NCI-H774 (cell line): ENCODE data around the gene HNF4A.
A peak's percentile ranks its signal among the peaks of the same experiment; 100 is the strongest.
"Not testable (repeated sequence)": the region's sequence is repeated elsewhere in the genome, so short reads cannot be mapped to it uniquely, and the experiment has no call there.

Experiments used
- DNase-seq: peaks from one replicate; lab custom pipeline; 2025; lab: John Stamatoyannopoulos, UW

The HNF4A gene

DNA sequence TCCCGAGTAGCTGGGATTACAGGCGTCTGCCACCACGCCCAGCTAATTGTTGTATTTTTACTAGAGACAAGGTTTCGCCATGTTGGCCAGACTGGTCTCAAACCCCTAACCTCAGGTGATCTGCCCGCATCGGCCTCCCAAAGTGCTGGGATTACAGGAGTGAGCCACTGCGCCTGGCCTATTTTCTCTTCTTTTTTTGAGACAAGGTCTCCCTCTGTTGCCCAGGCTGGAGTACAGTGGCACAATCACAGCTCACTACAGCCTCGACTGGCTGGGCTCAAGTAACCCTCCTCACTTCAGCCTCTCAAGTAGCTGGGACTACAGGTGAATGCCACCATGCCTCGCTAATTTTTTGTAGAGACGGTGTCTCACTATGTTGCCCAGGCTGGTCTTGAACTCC, 9.6 kb upstream of the HNF4A start:
- DNase-seq, result not testable (repeated sequence)

DNA sequence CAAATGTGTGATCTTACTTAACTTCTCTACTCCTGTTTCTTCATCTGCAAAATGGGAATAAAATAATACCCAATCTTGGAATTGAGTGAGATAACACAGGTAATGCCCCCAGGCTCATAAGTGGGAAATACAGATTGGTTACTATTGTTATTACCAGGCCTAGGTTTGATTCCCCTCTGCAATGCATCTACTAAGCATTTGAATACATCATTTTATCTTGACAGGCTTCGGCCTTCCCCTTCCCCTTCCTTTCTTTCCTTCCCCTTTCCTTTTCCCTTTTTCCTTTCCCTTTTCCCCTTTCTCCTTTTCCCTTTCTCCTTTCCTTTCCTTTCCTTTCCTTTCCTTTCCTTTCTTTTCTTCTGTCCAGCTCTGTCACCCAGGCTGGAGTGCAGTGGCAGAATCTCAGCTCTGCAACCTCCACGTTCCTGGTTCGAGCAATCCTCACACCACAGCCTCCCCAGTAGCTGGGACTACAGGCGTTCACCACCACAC, 7.3 kb upstream of the HNF4A start:
- DNase-seq, result no peak

DNA sequence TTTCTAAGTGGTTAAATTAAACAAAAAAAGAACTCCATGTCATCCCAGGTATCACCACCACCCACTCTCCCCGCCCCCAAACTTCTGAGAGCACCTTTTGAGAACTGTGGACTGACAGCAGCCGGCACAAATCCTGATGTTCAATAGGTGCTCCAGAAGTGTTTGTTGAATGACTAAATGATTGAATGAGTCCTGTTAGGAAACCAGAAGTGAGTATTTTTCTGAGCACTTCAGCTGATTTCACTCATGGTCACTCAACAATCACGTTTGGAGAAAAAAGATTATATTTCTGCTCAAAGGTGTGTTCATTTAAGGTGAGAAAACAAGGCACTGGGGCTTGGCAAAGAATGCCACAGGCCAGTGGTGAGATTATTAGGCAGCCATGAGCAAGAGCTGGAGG, 6.2 kb upstream of the HNF4A start:
- no peak for DNase-seq

DNA sequence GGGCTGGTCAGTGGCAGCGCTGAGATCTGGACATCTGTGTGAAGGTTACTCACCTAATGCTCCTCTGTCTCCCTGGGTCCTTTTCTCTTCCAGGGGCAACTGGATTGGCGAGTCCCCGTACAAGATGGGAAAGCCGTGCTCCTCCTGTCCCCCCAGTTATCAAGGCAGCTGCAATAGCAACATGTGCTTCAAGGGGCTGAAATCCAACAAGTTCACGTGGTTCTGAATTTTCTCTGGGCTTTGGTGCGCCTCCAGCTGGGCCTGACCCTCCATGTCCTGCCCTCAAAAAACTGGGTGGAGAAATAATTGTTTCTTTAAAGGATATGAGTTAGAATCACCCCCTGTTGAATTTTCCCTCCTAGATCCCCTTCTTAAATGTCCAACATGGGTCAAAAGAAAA, 4.9 kb upstream of the HNF4A start:
- no peak for DNase-seq

DNA sequence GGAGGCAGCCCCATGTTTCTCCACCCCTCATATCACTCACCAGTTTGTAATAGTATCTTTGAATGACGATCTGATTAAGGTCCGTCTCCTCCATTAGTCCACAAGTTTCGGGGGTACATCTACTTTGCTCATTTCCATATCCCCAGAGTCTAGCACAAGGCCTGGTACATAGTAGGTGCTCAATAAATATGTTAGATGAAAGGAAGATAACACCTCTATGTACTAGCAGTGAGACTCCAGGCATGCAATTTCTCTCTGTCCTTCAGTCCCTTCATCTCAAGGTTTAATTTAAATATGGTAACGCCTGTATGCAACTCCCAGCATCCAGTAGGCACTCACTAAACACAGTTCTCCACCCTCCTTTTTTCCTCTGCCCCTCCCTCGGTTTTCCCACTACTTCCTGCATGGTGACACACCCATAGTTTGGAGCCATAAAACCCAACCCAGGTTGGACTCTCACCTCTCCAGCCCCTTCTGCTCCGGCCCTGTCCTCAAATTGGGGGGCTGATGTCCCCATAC, 461 bp upstream of the HNF4A start:
- no peak for DNase-seq

DNA sequence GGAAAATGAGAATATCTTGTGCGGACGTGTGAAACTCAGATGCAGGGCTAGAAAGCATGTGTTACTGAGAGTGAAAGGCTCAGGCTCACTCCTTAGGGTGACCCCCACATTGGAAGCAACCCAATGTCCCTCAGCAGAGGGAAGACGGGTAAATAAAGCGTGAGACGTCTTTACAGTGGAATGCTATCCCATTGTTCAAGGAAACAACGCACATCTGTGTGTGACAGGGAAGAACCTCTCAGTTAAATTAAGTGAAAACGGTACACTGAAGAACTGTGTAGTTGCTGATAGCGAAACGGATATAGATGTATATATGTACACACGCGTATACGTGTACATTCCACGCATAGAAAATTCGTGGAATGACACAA, 839 bp downstream of the HNF4A start:
- DNase-seq, result no peak

DNA sequence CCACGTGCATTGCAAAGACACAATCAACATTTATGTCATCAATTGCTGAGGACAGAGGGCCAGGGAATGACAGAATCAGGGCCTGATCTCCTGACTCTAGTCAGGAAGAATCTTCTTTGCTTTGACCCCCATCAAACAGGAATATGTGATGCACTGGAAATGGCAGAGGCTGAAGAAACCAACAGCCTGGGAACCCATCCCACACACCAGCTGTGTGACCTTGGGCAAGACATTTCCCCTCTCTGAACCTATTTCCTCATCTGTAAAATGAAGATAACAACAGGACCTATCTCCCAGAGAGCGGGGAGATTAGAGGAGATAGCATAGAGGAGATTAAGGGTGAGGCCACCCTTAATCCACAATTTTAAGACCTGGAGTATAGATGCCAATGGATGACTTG, 1.5 kb downstream of the HNF4A start:
- no peak for DNase-seq

DNA sequence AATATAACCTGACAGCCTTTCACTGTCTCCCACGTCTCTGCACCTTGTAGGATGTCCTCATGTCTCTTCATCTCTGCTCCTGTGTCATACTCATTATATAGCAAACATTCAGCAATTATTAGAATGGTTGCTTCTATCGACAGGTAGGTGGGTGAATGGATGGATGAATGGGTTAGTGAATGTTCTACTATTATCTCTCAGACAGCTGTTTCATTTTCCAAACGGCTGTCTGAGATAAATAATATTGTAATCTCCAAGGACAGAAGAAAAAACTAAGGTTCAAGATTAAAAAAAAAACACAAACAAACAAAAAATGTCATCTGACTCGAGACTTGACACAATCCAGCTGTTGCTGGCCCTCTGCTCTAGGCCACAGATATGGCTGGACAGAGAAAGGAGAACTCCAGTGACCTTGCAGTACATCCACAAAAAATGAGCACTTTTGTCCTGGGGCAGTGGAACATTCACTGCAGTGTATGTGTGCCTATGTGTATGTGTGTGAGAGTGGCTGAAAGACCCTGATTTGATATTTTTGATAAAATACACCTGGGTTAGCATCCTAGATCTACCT, 2.1 kb downstream of the HNF4A start:
- DNase-seq, result no peak

DNA sequence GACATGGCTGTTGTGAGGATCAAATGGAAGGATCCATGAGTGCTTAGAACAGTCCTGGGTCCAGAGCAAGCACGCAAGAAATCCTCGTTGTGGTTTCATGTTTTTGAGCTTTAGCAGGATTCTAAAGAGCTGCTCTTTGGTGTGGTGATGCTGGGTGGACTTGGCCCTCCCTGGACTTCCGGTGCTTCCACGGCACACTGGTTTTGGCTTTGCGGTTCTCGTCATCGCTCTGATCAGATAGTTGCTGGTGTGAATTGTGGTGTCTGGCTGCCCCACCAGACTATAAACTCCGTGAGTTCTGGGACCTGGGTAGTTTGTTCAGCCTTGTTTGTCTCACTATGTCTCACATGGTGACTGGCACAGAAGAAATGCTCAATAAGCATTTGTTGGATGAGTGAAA, 3.3 kb downstream of the HNF4A start:
- no peak for DNase-seq

DNA sequence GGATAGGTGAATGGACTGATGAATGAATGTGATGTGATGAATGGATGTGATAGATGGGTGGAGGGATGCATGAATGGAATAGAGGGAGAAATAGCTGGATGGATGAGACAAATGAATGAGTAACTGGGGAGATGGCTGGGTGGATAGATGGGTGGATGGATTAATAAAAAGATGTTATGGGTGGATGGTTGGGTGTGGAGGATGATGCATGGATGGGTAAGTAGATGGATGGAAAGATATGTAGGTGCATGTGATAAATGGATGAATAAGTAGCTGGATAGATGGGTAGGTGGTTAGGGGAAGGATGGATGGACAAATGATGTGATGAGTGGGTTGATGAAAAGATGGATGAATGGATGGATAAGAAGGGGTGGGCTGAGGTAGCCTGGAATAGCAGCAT, 4.7 kb downstream of the HNF4A start:
- no peak for DNase-seq

DNA sequence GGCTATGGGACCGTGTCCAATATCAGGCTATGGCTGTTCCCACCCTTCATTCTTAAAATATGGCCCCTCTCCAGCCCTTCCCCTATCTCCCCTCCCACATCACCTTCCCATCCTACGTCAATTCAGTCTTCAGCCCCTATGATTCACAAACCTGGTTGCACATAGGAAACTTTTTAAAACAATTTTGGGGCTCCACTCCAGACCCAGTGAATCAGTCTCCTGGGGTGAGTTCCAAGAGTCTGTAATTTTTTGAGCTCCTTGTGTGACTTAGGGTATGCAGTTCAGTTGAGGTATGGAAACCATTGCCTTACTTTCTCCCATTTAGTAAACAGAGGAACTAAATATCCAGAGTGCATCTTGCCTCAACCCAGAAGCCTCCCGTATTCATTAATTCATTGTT, 5.5 kb downstream of the HNF4A start:
- DNase-seq, result no peak

DNA sequence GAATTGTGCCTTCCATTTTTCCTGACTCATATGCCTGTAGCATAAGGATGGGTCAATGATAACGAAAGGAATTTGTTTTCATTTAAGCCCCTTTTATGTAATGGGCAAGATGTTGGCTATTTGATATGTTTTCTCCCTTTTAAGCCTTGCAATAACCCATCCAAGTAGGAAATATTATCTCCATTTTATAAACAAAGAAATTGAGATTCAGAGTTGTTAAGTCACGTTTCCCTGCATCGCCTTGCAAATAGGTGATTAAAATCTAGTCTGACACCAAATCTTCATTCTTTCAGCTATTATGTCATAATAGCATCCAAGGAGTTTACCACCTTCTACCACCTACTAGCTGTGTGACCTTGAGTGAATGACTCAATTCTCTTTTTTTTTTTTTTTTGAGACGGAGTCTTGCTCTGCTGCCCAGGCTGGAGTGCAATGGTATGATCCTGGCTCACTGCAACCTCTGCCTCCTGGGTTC, 7.0 kb downstream of the HNF4A start:
- DNase-seq, result no peak

DNA sequence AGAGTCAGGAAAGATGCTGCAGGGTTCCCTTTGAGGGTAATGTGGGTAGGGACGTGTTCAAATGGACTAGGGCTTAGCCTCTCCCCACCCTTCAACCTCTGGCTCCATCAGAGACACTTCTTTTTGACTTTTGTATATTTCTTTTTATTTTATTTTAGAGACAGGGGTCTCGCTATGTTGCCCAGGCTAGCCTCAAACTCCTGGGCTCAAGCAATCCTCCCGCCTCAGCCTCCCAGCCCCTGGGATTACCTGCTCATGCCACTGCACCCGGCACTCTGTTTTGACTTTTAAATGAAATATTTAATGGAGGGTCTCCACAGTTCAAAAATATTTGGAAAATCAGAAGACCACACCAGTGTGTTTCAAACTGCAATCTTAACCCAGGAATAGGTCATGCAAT, 8.6 kb downstream of the HNF4A start:
- DNase-seq, result no peak

DNA sequence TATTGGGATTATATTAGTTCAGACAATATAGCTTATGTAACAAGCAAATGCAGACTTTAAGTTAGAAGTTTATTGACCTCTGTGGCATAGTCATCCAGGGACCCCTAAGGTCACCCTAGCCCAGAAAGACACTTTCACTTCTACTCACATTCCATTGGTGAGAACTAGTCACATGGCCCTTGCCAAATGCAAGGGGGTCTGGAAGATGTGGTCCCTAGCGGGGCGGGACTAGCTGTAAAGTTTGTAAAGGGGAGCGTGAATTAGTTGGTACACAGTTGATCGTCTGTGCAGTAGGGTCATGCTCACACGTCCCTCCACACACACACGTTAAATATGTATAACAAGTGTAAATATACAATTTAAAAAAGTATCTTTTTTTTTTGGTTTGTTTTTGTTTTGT, 9.3 kb downstream of the HNF4A start:
- no peak for DNase-seq

DNA sequence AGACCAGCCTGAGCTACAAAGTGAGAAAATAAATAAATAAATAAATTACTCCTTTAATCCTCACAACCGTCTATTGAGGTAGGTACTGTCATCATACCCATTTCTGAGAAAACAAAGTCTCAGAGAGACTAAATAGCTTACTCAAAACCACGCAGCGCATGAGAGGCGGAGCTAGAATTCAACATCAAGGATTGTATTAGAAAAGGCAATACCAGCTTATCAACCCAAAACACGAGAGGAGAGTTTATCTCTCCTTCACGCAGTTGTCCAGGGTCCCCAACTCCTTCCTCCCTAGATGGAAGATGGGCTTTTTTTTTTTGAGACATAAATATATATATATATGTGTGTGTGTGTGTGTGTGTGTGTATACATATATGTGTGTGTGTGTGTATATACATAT, 12.2 kb downstream of the HNF4A start:
- DNase-seq, result no peak

DNA sequence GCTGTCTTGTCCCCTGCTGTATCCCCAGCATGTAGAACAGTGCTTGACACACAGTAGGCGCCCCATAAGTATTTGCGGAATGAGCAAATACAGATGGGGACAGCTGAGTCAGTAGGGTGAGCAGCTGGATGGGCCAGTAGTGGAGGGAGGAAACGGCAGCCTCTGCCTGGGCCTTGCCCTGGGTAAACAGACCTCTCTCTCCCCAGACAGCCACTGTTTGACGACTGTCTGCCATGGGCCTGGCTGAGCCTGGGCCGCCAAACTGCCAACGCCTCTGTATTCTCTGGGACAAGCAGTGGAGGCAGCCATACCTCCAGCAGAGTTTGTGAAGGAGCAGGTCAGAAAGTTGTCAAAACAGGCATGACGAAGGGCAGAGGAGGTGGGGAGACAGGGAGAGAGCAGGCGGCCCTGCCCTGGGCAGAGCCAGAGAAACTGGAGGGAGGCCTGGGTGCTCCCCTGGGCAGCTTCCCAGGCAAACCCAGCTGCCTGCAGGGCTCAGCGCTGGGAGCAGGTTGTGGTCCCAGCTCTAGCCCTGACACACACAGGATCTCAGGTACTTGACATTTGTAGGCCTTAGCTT, 15.2 kb downstream of the HNF4A start:
- peak; percentile 57 for DNase-seq

DNA sequence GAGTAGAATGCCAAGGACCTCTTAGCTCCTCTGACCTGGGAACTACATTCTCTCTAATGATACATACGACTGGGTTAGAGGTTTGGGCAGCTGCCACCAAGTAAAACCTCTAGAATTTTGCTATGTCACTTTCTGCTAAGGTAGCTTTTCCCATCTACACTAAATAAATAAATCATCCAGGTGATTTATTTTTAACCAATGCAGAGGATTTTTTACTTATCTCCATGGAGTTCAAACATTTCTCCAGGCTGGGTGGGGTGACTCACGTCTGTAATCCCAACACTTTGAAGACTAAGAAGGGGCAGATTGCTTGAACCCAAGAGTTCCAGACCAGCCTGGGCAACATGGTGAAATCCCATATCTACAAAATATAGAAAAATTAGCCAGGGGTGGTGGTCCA, 27.1 kb downstream of the HNF4A start:
- no peak for DNase-seq

DNA sequence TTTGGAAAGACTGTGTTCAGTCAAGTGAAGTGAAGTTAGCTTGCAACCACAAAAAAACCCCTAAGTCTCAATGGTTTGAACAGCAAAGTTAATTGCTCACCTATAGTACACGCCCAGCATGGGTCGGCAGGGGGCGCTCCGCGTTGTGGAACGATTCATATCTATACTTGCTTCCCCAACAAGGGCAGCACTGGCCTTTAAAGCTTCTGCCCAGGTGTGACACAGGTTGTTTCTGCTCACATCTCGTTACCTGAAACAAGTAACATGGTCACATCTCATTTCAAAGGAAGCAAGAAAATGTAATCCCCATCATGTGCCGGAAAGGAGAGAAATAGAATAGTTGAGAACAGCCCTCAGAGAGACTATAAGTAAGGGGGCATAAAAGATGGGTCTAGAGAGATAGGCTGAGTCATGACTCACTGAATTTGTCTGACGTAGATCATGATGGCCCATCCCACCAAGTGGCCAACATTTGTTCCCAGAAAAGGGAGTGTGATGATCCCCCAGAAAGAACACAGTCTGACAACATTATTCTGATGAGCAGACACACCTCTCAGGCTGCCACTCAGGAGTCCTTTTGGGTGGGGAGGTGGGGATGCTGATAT, 29.0 kb downstream of the HNF4A start:
- peak; percentile 44 for DNase-seq

DNA sequence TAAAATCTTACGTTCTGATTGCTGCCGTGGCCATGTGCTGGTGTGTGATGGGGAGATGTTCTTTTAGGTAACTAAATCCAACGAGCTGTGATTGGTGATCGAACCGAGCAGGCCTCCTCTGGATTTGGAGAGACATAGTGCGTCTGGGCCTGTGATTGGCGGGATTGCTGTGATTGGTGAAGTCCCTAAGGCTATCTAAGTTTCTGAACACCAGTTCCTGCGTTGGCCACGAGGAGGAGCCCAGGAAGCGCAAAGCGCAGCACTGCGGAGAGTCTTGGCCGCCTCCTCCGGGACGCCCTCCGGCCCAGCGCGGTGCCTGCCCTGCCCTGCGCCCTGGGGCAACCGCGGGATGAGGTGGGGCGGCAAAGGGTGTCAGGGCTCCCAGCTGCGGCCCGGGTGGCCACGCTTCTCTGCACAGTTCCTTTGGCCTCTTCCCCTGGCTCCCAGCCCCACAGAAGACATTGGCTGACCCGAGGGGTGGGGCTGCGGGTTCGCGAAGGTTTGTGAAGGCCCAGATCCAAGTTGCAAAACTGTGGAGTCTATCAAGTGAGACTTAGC, 33.0 kb downstream of the HNF4A start:
- peak; percentile 71 for DNase-seq

DNA sequence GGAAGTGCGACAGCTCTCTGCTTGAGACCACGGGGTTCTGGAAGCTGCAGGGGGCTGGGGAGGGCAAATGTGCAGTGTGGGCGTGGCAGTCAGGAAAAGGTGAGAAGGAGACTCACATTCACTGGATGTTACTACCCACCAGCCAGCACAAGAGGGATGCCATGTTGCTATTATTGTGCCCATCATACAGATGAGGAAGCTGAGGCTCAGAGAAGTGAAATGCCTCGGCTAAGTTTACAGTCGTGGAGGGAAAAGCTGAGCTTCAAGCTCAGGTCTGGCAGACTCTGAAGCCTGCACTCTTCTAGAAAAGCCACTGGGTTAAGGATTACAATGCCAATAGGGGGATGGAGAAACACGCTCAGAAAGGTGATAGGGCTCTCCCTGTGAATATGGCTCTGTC, 34.4 kb downstream of the HNF4A start:
- DNase-seq, result no peak

DNA sequence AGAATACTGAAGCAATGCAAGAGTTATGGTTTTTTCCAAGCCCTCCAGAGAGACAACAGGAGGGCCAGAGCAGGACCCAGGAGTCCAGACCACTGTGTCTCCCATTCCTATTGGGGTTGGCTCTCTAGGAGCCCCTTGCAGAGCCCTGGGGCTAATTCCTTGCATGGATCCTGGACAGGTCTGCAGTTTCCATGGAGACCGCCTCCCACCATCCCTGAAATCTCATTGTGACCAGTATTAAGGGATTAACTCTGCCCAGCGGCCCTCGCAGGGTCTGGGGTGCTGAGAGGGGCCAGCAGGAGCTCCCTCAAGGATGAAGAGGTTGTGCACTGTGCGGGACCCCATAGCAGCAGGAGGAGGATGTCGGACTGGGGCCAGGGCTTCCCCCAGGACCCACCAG, 34.8 kb downstream of the HNF4A start:
- DNase-seq, result no peak

DNA sequence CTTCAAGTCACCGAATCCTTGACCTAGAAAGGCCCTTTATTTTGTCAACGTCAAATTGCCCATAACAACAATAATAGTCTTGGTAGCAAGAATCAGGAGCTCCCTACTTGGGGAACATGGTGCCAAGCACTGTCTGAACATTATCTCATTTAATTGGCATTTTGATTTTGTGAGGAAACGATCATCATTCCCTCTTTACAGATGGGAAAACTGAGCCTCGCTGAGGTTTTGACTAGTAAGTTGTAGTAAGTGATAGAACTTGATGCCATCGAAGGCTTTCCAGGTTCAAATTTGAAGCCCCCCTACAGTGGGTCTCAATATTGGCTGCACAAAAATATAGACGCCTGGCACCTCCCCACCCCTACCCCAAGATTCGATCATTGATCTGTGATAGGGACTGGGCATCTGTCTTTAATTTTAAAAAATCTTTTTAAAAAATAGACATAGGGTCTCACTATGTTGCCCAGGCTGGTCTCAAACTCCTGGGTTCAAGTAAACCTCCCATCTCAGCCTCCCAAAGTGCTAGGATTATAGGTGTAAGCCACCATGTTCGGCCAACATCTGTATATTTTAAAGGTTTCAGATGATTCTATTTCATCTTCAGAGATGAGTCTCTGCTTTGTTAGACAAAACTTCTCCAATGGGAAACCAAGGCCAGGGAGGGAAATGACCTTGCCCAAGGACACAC, 36.7 kb downstream of the HNF4A start:
- no peak for DNase-seq
